GM19025 (cell line): ENCODE results near the gene NDST1.

Source experiments
- ATAC-seq: cut with Tn5 transposase; IDR thresholded peaks from one replicate; pipeline ENCODE4 v1.9.1; 2021; ENCODE audit warnings: mild to moderate bottlenecking, low read depth, moderate library complexity; ENCODE audit not compliant: unreplicated experiment

NDST1 gene

DNA sequence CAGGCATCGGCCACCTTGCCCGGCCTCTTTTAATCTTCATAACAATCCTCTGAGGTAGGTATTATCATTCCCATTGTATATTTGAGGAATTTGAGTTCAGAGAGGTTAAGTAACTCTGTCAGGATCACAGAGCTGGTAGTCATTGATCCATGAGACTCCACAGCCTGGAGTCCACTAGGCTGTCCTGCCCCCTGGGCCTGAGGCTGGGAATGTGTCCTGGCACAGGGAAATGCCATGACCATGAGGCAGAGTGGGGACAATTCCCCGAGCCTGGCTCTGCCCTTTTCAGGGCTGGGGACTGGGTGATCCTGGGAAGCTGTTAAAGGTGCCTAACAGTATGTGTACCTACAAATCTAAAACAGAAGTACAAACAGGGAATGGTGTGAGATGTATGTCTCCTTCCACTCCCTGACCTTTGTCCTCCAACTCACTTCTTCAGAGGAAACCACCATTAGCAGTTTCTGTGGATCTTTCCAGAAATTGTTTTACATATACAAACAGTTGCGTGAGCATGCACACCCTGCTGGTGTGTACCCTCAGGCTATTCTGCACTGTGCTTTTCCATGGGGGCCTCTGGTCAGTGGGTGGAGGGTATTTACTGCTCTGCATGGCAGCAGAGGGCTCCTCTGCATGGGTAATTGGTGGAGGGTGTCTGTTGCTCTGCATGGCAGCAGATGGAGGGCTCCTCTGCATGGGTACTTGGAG is 53.8 kb downstream of the NDST1 start:
- no peak for ATAC-seq

- ATAC-seq = no peak
Measured at GRCh38 chr5:150562832-150563231, 54.9 kb downstream of the NDST1 start.

DNA sequence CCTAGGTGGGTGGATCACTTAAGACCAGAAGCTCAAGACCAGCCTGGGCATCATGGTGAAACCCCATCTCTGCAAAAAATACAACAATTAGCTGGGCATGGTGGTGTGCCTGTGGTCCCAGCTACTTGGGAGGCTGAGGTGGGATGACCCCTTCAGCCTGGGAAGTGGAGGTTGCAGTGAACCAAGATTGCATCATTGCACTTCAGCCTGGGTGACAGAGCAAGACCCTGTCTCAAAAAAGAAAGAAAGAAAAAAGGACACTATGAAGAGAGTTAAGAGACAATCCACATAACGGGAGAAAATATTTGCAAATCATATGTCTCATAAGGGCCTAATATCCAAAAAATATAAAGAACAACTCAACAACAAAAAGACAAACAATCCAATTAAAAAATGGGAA is 57.9 kb downstream of the NDST1 start:
- no peak for ATAC-seq

GRCh38 chr5:150567031-150567717 is 59.2 kb downstream of the NDST1 start:
- ATAC-seq = no peak

- ATAC-seq = no peak
Measured at GRCh38 chr5:150568663-150569062, 60.7 kb downstream of the NDST1 start.

DNA sequence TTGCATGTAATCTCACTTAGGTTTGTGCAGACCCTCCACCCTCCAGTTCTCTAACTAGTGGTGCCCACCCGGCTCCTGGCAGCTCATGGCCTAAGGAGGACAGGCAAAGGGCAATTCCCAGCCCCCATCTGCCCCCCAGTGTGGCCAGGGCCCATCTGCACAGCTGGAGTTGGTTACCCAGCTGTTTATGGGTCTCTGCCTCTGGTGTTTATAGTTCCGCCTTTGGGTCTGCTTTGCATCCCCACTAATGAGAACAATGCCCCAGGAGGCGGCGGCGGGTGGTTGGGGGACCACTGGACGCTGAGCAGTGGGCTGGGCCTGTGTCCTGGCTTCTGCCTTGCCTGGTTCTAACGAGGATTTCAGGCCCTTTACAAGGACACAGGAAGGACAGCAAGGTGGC is 62.4 kb downstream of the NDST1 start:
- no peak for ATAC-seq

DNA sequence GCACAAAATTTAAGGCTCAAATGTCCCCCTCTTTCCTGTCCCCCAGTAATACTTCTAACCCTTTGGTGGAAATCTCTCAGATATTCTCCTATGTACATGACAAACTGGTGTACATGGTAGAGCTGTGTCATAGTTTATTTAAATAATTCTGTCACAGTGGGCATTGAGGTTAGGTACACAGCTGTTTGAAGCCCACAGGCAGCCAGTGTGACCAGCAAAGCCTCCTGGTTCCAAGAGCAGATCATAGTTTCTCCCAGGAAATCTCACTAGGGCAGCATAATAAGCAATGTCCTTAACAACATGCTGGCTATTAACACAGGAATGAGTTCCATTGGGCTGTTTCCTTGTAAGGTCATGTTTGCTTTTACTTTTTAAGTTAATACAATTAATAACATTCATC is 63.9 kb downstream of the NDST1 start:
- ATAC-seq = no peak

GRCh38 chr5:150573216-150573615 is 65.3 kb downstream of the NDST1 start:
- ATAC-seq = no peak

GRCh38 chr5:150573867-150574817 is 66.2 kb downstream of the NDST1 start:
- ATAC-seq = no peak

- no peak for ATAC-seq
Measured at GRCh38 chr5:150574818-150575547, 67.1 kb downstream of the NDST1 start.

GRCh38 chr5:150575745-150576448 is 68.0 kb downstream of the NDST1 start:
- ATAC-seq = no peak

- no peak for ATAC-seq
Measured at GRCh38 chr5:150576449-150576949, 68.6 kb downstream of the NDST1 start.

- no peak for ATAC-seq
Measured at GRCh38 chr5:150577378-150578139, 69.6 kb downstream of the NDST1 start.

DNA sequence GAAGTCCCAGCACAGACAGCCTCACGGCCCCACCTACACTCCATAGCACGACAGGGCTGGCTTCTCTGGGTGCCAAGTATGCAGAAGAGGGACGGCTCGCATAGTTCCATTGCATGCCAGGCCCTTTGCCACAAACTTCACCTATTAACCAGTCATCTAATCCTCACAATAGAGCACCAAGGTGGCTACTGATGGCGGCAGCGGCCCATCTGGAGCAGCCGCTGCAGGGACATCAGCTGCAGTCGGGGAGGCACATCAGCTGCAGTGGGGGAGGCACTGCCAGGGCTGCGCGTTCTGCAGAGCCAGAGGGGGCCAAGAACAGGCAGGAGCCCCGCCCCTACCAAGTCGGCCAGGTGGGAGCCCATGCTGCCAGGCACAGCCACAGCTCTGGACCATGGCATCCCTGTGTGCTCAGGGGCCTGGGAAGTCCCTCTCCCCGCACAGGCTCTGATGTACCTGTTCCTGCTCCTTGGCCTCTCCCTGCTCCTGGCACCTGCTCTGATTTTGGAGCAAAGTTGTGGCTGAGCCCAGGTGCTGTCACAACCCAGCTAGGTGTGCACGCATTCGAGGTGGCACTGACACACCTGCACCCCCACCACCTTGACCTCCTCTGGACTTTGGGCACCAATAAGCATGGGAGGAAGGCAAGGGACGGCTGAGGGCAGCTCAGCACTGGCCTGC is 71.0 kb downstream of the NDST1 start:
- ATAC-seq = no peak

GRCh38 chr5:150579462-150580400 is 71.8 kb downstream of the NDST1 start:
- no peak for ATAC-seq

DNA sequence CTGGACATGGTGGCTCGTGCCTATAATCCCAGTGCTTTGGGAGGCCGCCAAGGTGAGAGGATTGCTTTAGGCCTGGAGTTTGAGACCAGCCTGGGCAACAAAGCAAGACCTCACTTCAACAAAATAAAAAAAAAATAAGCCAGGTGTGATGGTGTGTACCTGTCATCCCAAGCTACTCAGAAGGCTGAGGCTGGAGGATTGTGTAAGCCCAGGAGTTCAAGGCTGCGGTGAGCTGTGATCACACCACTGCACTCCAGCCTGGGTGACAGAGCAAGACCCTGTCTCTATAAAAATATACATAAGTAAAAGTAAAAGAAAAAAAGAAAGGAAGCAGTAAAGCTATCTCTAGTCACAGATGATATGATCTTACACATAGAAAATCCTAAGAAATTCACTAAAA is 73.0 kb downstream of the NDST1 start:
- ATAC-seq = no peak
